Measurements from ENCODE around the gene GNB1. TPM values are rescaled to one million over a fixed set of nuclear protein-coding genes. Genes with fewer than 3 reads are reported as not detected.

GNB1 gene
- total RNA-seq, 2 experiments from 2014 or later, result 138 to 149 TPM

GRCh38 chr1:1847061-1847850 lies 43.6 kb downstream of the GNB1 start:
- no peaks in the 10 kb centered on the region for H3K27me3 ChIP-seq (ENCODE audit: control insufficient read depth in 1 of 2, insufficient read depth in 2 of 2, low read length in 2 of 2)

GRCh38 chr1:1846386-1846918 lies 44.4 kb downstream of the GNB1 start:
- Mint-ChIP-seq H3K4me1 (ENCODE audit: low read depth) (peaks cover 82% of the 10 kb centered on the region), H3K27ac (peak overlapping the region; percentile 60), H3K4me3 (no peak overlapping the region), H3K9me3 (no peaks in the 10 kb centered on the region), H3K27me3 (no peaks in the 10 kb centered on the region), H3K36me3 (ENCODE audit: low read depth) (peaks cover 41% of the 10 kb centered on the region)
- intact Hi-C loops (cut with DNase I, micrococcal nuclease), result no loop called here
- Histone ChIP-seq H3K27me3 (ENCODE audit: control insufficient read depth in 1 of 2, insufficient read depth in 2 of 2, low read length in 2 of 2) (no peaks in the 10 kb centered on the region), H3K4me1 (ENCODE audit: insufficient read depth, low read length) (peaks cover 59% of the 10 kb centered on the region), H3K4me3 (ENCODE audit: low read length) (no peak overlapping the region), H3K27ac (ENCODE audit: low read depth in 1 of 2, low read length in 2 of 2) (peak overlapping the region in 1 of 2 donors; percentile 11), H3K9me3 (ENCODE audit: control insufficient read depth in 1 of 2, insufficient read depth in 1 of 2, low read length in 2 of 2) (no peaks in the 10 kb centered on the region), H3K36me3 (ENCODE audit: insufficient read depth, low read length) (peaks cover 40% of the 10 kb centered on the region)
- ChIA-PET POLR2A (no interaction called here), CTCF (interaction anchor here (0.5 to 1.1 kb wide), 3 partner anchors 21 to 60 kb away, joined by 3 read pairs; no protein-coding TSS in a partner anchor)
- no peak for DNase-seq
- no peak for ATAC-seq (ENCODE audit: poor library complexity)
- TF ChIP-seq CTCF (IDR thresholded peaks at IDR 0.05), result no peak

More at GRCh38 chr1:1847061-1847850, 43.6 kb downstream of the GNB1 start:
- POLR2A ChIA-PET, result no interaction called here
- H3K4me1 Mint-ChIP-seq (ENCODE audit: low read depth), result peaks cover 74% of the 10 kb centered on the region
- no peak for ATAC-seq (ENCODE audit: poor library complexity)
- peaks cover 41% of the 10 kb centered on the region for H3K36me3 Mint-ChIP-seq (ENCODE audit: low read depth)
- peaks cover 40% of the 10 kb centered on the region for H3K36me3 ChIP-seq (ENCODE audit: insufficient read depth, low read length)
- no peaks in the 10 kb centered on the region for H3K9me3 ChIP-seq (ENCODE audit: control insufficient read depth in 1 of 2, insufficient read depth in 1 of 2, low read length in 2 of 2)
- H3K4me1 ChIP-seq (ENCODE audit: insufficient read depth, low read length), result peaks cover 55% of the 10 kb centered on the region
- no peaks in the 10 kb centered on the region for H3K9me3 Mint-ChIP-seq
- no peak for TF ChIP-seq CTCF (IDR thresholded peaks at IDR 0.05)
- intact Hi-C loops (cut with DNase I, micrococcal nuclease), result no loop called here
- DNase-seq, result no peak
- no peak overlapping the region for H3K4me3 ChIP-seq (ENCODE audit: low read length)
- no peaks in the 10 kb centered on the region for H3K27me3 Mint-ChIP-seq
- no peak overlapping the region for H3K4me3 Mint-ChIP-seq
- H3K27ac ChIP-seq (ENCODE audit: low read depth in 1 of 2, low read length in 2 of 2), result peak overlapping the region in 1 of 2 donors; percentile 11
- CTCF ChIA-PET, result interaction anchor here (1.1 kb wide), 1 partner anchor 59 kb away, joined by 3 read pairs; no protein-coding TSS in a partner anchor
- H3K27ac Mint-ChIP-seq, result peak overlapping the region; percentile 60

- peaks cover 46% of the 10 kb centered on the region for H3K36me3 Mint-ChIP-seq (ENCODE audit: low read depth)
- no peaks in the 10 kb centered on the region for H3K9me3 Mint-ChIP-seq
- no peak overlapping the region for H3K4me3 Mint-ChIP-seq
- CTCF ChIA-PET, result interaction anchor here (1.2 kb wide), 1 partner anchor 66 kb away, joined by 5 read pairs; no protein-coding TSS in a partner anchor
- POLR2A ChIA-PET, result no interaction called here
- Histone ChIP-seq H3K27ac (ENCODE audit: low read depth in 1 of 2, low read length in 2 of 2) (no peak overlapping the region), H3K4me1 (ENCODE audit: insufficient read depth, low read length) (peaks cover 57% of the 10 kb centered on the region), H3K9me3 (ENCODE audit: control insufficient read depth in 1 of 2, insufficient read depth in 1 of 2, low read length in 2 of 2) (no peaks in the 10 kb centered on the region), H3K36me3 (ENCODE audit: insufficient read depth, low read length) (peaks cover 32% of the 10 kb centered on the region), H3K4me3 (ENCODE audit: low read length) (no peak overlapping the region), H3K27me3 (ENCODE audit: control insufficient read depth in 1 of 2, insufficient read depth in 2 of 2, low read length in 2 of 2) (no peaks in the 10 kb centered on the region)
- intact Hi-C loops (cut with DNase I, micrococcal nuclease), result loop anchor here (5.0 kb wide), 1 partner anchor 45 kb away; no protein-coding TSS in a partner anchor
- H3K27ac Mint-ChIP-seq, result peak overlapping the region; percentile 58
- no peak for ATAC-seq (ENCODE audit: poor library complexity)
- no peaks in the 10 kb centered on the region for H3K27me3 Mint-ChIP-seq
- peak in 1 of 14 experiments; percentile 30 for DNase-seq
- no peak for TF ChIP-seq CTCF (IDR thresholded peaks at IDR 0.05)
- peaks cover 62% of the 10 kb centered on the region for H3K4me1 Mint-ChIP-seq (ENCODE audit: low read depth)
Measured at GRCh38 chr1:1842360-1843146, 48.3 kb downstream of the GNB1 start.

All from CD4-positive, alpha-beta T cell (primary cell).